Smooth muscle cell (in vitro differentiated cells): Measurements from ENCODE around the gene TJP3. TPM values are rescaled to one million over a fixed set of nuclear protein-coding genes. Genes with fewer than 3 reads are reported as not detected.

Experiments
- DNase-seq: peaks from one replicate; lab custom pipeline; 2025; ENCODE audit not compliant: unreplicated experiment; lab: John Stamatoyannopoulos, UW
- H2AFZ ChIP-seq: fragments of 200-600 bp; sonication (generic); 2 replicates; pipeline ENCODE4 v1.6.0; 2016; ENCODE audit warnings: antibody characterized with exemption, low read depth, mild to moderate bottlenecking
- H3F3A ChIP-seq: fragments of 200-600 bp; sonication (generic); 2 replicates; pipeline ENCODE4 v1.6.0; 2017; ENCODE audit warnings: antibody characterized with exemption, low read depth
- H3K27ac ChIP-seq: fragments of 200-600 bp; sonication (generic); 2 replicates; pipeline ENCODE4 v1.5.1; 2016; ENCODE audit warnings: low read depth, mild to moderate bottlenecking
- H3K27me3 ChIP-seq: fragments of 200-600 bp; sonication (generic); 2 replicates; pipeline ENCODE4 v1.6.1; 2016; ENCODE audit warnings: low read depth, mild to moderate bottlenecking
- H3K36me3 ChIP-seq: fragments of 200-600 bp; sonication (generic); 2 replicates; pipeline ENCODE4 v1.5.1; 2016; ENCODE audit warnings: low read depth
- H3K4me1 ChIP-seq: fragments of 200-600 bp; sonication (generic); 2 replicates; pipeline ENCODE4 v1.5.1; 2016; ENCODE audit warnings: low read depth
- H3K4me2 ChIP-seq: fragments of 200-600 bp; sonication (generic); 2 replicates; pipeline ENCODE4 v1.6.0; 2016; ENCODE audit warnings: mild to moderate bottlenecking
- H3K4me3 ChIP-seq: fragments of 200-600 bp; sonication (generic); 2 replicates; pipeline ENCODE4 v1.5.1; 2016; ENCODE audit warnings: mild to moderate bottlenecking
- H3K79me2 ChIP-seq: fragments of 200-600 bp; sonication (generic); 2 replicates; pipeline ENCODE4 v1.6.0; 2016; ENCODE audit warnings: low read depth, mild to moderate bottlenecking
- H3K9ac ChIP-seq: fragments of 200-600 bp; sonication (generic); 2 replicates; pipeline ENCODE4 v1.6.0; 2016; ENCODE audit warnings: low read depth
- H3K9me3 ChIP-seq: fragments of 200-600 bp; sonication (generic); replicated peaks from 2 replicates; pipeline ENCODE4 v1.5.1; 2016; ENCODE audit warnings: low read depth
- H4K20me1 ChIP-seq: fragments of 200-600 bp; sonication (generic); 2 replicates; pipeline ENCODE4 v1.6.0; 2016; ENCODE audit warnings: low read depth
- WGBS: methylation state at CpG from one replicate; pipeline ENCODE4 v1.1.7; 2016; ENCODE audit warnings: low lambda C conversion rate; 5-methylcytosine and 5-hydroxymethylcytosine counted together
- polyA plus RNA-seq: library from polyadenylated mRNA; unstranded; fragments of >200 nt; fragmentation: Nextera tagmentation; extraction: Ambion mirVana; gene quantifications from 2 replicates; pipeline ENCODE4 v1.2.1, GENCODE V29; 2016
- total RNA-seq: library from RNA; depleted of rRNA; stranded (reverse); fragments of >200 nt; gene quantifications from 2 replicates; pipeline ENCODE4 v1.2.3, GENCODE V29; 2014
- TF ChIP-seq, protein P1 (sequence below): fragments of 200-600 bp; sonication (generic); IDR thresholded peaks from 2 replicates; pipeline ENCODE4 v1.5.1; 2017; ENCODE audit warnings: borderline replicate concordance, mild to moderate bottlenecking, antibody characterized with exemption; ENCODE audit not compliant: insufficient read depth, poor library complexity, severe bottlenecking

The TJP3 gene
- total and polyA plus RNA-seq, 2 experiments from 2014 or later = 1.2 to 6.2 TPM

DNA sequence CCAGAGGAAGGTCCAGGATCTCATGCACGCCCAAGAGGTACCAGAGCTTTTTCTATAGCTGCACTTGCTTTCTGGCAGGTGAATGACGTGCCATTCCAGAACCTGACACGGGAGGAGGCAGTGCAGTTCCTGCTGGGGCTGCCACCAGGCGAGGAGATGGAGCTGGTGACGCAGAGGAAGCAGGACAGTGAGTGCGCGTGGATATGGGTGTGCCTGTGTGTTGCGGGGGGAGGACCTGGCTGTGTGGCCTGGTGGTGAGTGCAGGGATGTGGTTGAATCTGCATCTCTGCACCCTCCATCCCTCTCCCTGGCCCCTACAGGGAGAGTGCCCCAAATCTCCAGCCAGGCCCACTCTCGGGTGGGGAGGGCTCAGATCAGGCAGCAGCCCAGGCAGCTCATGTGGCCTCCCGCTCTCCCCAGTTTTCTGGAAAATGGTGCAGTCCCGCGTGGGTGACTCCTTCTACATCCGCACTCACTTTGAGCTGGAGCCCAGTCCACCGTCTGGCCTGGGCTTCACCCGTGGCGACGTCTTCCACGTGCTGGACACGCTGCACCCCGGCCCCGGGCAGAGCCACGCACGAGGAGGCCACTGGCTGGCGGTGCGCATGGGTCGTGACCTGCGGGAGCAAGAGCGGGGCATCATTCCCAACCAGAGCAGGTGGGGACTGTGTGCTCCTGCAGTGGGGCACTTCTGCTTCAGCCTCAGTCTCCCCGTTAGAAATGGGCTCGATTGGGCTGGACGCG is 30.5 kb downstream of the TJP3 start:
- Histone ChIP-seq H3K79me2 (no peaks in the 10 kb centered on the region), H3F3A (no peaks in the 10 kb centered on the region), H3K4me3 (no peak overlapping the region), H3K4me2 (no peak overlapping the region), H3K27me3 (no peaks in the 10 kb centered on the region), H3K9me3 (no peaks in the 10 kb centered on the region), H3K9ac (no peak overlapping the region), H3K27ac (no peak overlapping the region), H3K36me3 (no peaks in the 10 kb centered on the region), H3K4me1 (no peaks in the 10 kb centered on the region), H4K20me1 (no peaks in the 10 kb centered on the region), H2AFZ (no peak overlapping the region)
- WGBS = 93% methylated on average over 32 of the region's 32 CpGs
- DNase-seq = no peak
- TF ChIP-seq, protein P1, sequence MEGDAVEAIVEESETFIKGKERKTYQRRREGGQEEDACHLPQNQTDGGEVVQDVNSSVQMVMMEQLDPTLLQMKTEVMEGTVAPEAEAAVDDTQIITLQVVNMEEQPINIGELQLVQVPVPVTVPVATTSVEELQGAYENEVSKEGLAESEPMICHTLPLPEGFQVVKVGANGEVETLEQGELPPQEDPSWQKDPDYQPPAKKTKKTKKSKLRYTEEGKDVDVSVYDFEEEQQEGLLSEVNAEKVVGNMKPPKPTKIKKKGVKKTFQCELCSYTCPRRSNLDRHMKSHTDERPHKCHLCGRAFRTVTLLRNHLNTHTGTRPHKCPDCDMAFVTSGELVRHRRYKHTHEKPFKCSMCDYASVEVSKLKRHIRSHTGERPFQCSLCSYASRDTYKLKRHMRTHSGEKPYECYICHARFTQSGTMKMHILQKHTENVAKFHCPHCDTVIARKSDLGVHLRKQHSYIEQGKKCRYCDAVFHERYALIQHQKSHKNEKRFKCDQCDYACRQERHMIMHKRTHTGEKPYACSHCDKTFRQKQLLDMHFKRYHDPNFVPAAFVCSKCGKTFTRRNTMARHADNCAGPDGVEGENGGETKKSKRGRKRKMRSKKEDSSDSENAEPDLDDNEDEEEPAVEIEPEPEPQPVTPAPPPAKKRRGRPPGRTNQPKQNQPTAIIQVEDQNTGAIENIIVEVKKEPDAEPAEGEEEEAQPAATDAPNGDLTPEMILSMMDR = no peak

DNA sequence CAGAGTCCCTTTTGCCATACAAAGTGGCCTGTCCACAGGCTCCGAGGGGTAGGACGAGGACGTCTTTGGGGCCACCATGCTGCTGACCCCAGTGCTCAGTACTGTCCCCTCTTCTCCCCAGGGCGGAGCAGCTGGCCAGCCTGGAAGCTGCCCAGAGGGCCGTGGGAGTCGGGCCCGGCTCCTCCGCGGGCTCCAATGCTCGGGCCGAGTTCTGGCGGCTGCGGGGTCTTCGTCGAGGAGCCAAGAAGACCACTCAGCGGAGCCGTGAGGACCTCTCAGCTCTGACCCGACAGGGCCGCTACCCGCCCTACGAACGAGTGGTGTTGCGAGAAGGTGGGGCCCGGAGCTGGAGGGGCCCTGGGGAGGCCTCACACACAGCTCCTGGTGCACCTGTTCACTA is 32.2 kb downstream of the TJP3 start:
- Histone ChIP-seq H3K27ac (no peak overlapping the region), H2AFZ (no peak overlapping the region), H3K4me2 (no peak overlapping the region), H3K9me3 (no peaks in the 10 kb centered on the region), H3K4me1 (no peaks in the 10 kb centered on the region), H3K4me3 (no peak overlapping the region), H4K20me1 (no peaks in the 10 kb centered on the region), H3F3A (no peaks in the 10 kb centered on the region), H3K79me2 (no peaks in the 10 kb centered on the region), H3K9ac (no peak overlapping the region), H3K36me3 (no peaks in the 10 kb centered on the region), H3K27me3 (no peaks in the 10 kb centered on the region)
- TF ChIP-seq, protein P1 = no peak
- 99% methylated on average over 24 of the region's 24 CpGs for WGBS
- DNase-seq = no peak

DNA sequence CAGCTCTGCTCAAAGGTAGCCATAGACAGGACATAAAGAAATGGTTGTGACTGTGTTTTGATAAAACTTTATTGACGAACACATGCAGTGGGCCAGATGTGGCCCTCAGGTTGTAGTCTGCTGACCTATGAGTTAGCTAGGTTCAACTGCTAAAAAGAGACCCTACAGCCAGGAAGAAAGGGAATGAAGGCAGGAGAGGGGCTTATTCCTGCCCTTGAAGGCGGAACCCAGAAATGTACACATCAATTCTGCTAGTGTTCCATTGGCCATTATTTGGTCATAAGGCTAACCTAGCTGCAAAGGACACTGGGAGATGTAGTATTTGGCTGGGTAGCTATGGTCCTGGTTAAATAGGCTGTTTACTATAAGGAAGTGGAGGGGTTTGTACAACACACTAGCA is 35.3 kb downstream of the TJP3 start:
- Histone ChIP-seq H3K9me3 (no peaks in the 10 kb centered on the region), H4K20me1 (no peaks in the 10 kb centered on the region), H2AFZ (no peak overlapping the region), H3K4me1 (no peaks in the 10 kb centered on the region), H3F3A (no peaks in the 10 kb centered on the region), H3K9ac (no peak overlapping the region), H3K27me3 (no peaks in the 10 kb centered on the region), H3K4me2 (no peak overlapping the region), H3K4me3 (no peak overlapping the region), H3K79me2 (no peaks in the 10 kb centered on the region), H3K27ac (no peak overlapping the region), H3K36me3 (no peaks in the 10 kb centered on the region)
- DNase-seq = no peak
- 90% methylated on average over 2 of the region's 2 CpGs for WGBS
- TF ChIP-seq, protein P1 = no peak
